ENCODE data around the gene IL18.

GRCh38 chr11:112176077-112176476, 12.2 kb upstream of the IL18 start:
- TF ChIP-seq CTCF (conservative IDR thresholded peaks at IDR 0.05; ENCODE audit: low read length): no peak
- TF ChIP-seq EZH2phosphoT487 (IDR thresholded peaks at IDR 0.05; ENCODE audit: borderline replicate concordance, low read depth, low read length): no peak

Measured in OCI-LY7 (cell line).